GM12878 (cell line): ENCODE measurements around the gene ZMIZ1. TPM values are rescaled to one million over a fixed set of nuclear protein-coding genes. Genes with fewer than 3 reads are reported as not detected.

Source experiments
- ASH2L ChIP-seq: fragments of 300-600, 200-600 bp; sonication (generic); IDR thresholded peaks from 2 replicates; pipeline ENCODE4 v1.6.1; 2017; ENCODE audit warnings: low read depth, mild to moderate bottlenecking, borderline replicate concordance
- BACH1 ChIP-seq: fragments of 450-650 bp; IDR thresholded peaks from 2 replicates; pipeline ENCODE4 v1.6.1; 2017; ENCODE audit warnings: mild to moderate bottlenecking, borderline replicate concordance
- BCL11A ChIP-seq: IDR thresholded peaks from 2 replicates; pipeline ENCODE4 v1.6.1; 2011; ENCODE audit warnings: low read depth, low read length
- CBX5 ChIP-seq: sonication (generic); IDR thresholded peaks from 2 replicates; pipeline ENCODE4 v1.6.1; 2016; ENCODE audit warnings: low read depth, moderate library complexity, mild to moderate bottlenecking, inconsistent platforms
- CHD1 ChIP-seq: IDR thresholded peaks from 2 replicates; pipeline ENCODE4 v1.6.1; 2012; ENCODE audit warnings: low read depth, low read length, improper control_type of control experiment
- EP300 ChIP-seq, 2 experiments: fragments of 150-350 bp in 1 of 2; IDR thresholded peaks; 2 replicates each; pipeline ENCODE4 v1.6.1; 2011 to 2012; ENCODE audit warnings: low read depth in 2 of 2, low read length in 2 of 2, borderline replicate concordance in 1 of 2, improper control_type of control experiment in 1 of 2, inconsistent platforms in 1 of 2; ENCODE audit not compliant: control insufficient read depth in 1 of 2
- FOS ChIP-seq: IDR thresholded peaks from 3 replicates; pipeline ENCODE4 v1.6.1; 2011; ENCODE audit warnings: borderline replicate concordance; ENCODE audit not compliant: insufficient read length; ENCODE audit errors: extremely low read depth
- FOXK2 ChIP-seq: fragments of 450-650 bp; IDR thresholded peaks from 2 replicates; pipeline ENCODE4 v1.6.1; 2017; ENCODE audit warnings: mild to moderate bottlenecking, moderate library complexity
- IRF3 ChIP-seq: fragments of 450-650 bp; IDR thresholded peaks from 2 replicates; pipeline ENCODE4 v1.6.1; 2014; ENCODE audit warnings: mild to moderate bottlenecking
- IRF4 ChIP-seq: IDR thresholded peaks from 2 replicates; pipeline ENCODE4 v1.6.1; 2011; ENCODE audit warnings: low read depth, low read length
- KDM1A ChIP-seq: fragments of 200-600 bp; sonication (generic); IDR thresholded peaks from 2 replicates; pipeline ENCODE4 v1.6.1; 2016; ENCODE audit warnings: borderline replicate concordance
- NRF1 ChIP-seq: conservative IDR thresholded peaks from 2 replicates; pipeline ENCODE4 v1.6.1; 2011; ENCODE audit warnings: mild to moderate bottlenecking, low read depth, low read length, improper control_type of control experiment
- RAD21 ChIP-seq: IDR thresholded peaks from 2 replicates; pipeline ENCODE4 v1.6.1; 2011; ENCODE audit warnings: mild to moderate bottlenecking, low read depth, low read length, moderate library complexity; ENCODE audit not compliant: insufficient read depth
- RAD51 ChIP-seq: fragments of 450-650 bp; IDR thresholded peaks from 2 replicates; pipeline ENCODE4 v1.6.1; 2016; ENCODE audit warnings: moderate library complexity, mild to moderate bottlenecking, inconsistent platforms
- RFX5 ChIP-seq: IDR thresholded peaks from 2 replicates; pipeline ENCODE4 v1.6.1; 2011; ENCODE audit warnings: low read depth, low read length, improper control_type of control experiment
- SIN3A ChIP-seq: IDR thresholded peaks from 2 replicates; pipeline ENCODE4 v1.6.1; 2012; ENCODE audit warnings: low read depth, low read length, improper control_type of control experiment
- SKIL ChIP-seq: fragments of 450-650 bp; IDR thresholded peaks from 2 replicates; pipeline ENCODE4 v1.6.1; 2017; ENCODE audit warnings: mild to moderate bottlenecking, low read depth, inconsistent platforms; ENCODE audit not compliant: poor library complexity, severe bottlenecking
- SMAD5 ChIP-seq: IDR thresholded peaks from 2 replicates; pipeline ENCODE4 v1.6.1; 2016; ENCODE audit warnings: antibody characterized with exemption, low read depth
- SMARCA5 ChIP-seq: fragments of 450-650 bp; IDR thresholded peaks from 2 replicates; pipeline ENCODE4 v1.6.1; 2017; ENCODE audit warnings: mild to moderate bottlenecking
- SP1 ChIP-seq: IDR thresholded peaks from one replicate; pipeline ENCODE4 v1.6.1; 2011; ENCODE audit warnings: low read depth, low read length
- SREBF1 ChIP-seq: IDR thresholded peaks from 2 replicates; pipeline ENCODE4 v1.6.1; 2012; ENCODE audit warnings: mild to moderate bottlenecking, low read length
- STAT1 ChIP-seq: fragments of 450-650 bp; conservative IDR thresholded peaks from 2 replicates; pipeline ENCODE4 v1.6.1; 2014; ENCODE audit warnings: antibody characterized with exemption, mild to moderate bottlenecking
- SUPT20H ChIP-seq: IDR thresholded peaks from 2 replicates; pipeline ENCODE4 v1.6.1; 2011; ENCODE audit warnings: low read depth, mild to moderate bottlenecking, low read length, moderate library complexity, borderline replicate concordance; ENCODE audit not compliant: control insufficient read depth
- USF1 ChIP-seq: IDR thresholded peaks from 2 replicates; pipeline ENCODE4 v1.6.1; 2011; ENCODE audit warnings: borderline replicate concordance, low read depth, mild to moderate bottlenecking, moderate library complexity, mixed read lengths, low read length; ENCODE audit not compliant: insufficient read depth; ENCODE audit errors: extremely low read length
- WRNIP1 ChIP-seq: IDR thresholded peaks from 2 replicates; pipeline ENCODE4 v1.6.1; 2011; ENCODE audit warnings: low read depth, low read length, improper control_type of control experiment, borderline replicate concordance
- ZNF384 ChIP-seq: IDR thresholded peaks from 2 replicates; pipeline ENCODE4 v1.6.1; 2012; ENCODE audit warnings: low read depth, mild to moderate bottlenecking, low read length, improper control_type of control experiment, borderline replicate concordance
- ZZZ3 ChIP-seq: IDR thresholded peaks from 2 replicates; pipeline ENCODE4 v1.6.1; 2011; ENCODE audit warnings: low read depth; ENCODE audit not compliant: control insufficient read depth, insufficient read length
- polyA plus RNA-seq, 11 experiments: library from polyadenylated mRNA; depleted of rRNA in 4 of 11; unstranded in 6 of 11; stranded (reverse) in 5 of 11; fragments of >200 nt; fragmentation: Nextera tagmentation in 4 of 11; fragmentation: Illumina TruSeq in 1 of 11; extraction: Ambion mirVana in 4 of 11; extraction: Trizol in 1 of 11; gene quantifications; 1 replicate in 1 of 11; 2 replicates in 10 of 11; pipeline versions ENCODE4 v1.2.1 to v1.2.3, GENCODE V29; 2011 to 2016; ENCODE audit warnings: inconsistent platforms in 2 of 11, missing spikeins in 2 of 11, low read depth in 1 of 11
- total RNA-seq, 4 experiments: library from RNA; depleted of rRNA in 3 of 4; stranded (reverse); fragments of >200 nt in 3 of 4; fragmentation: Illumina TruSeq in 1 of 4; extraction: Trizol in 1 of 4; gene quantifications; 2 replicates each; pipeline versions ENCODE4 v1.2.1 to v1.2.3, GENCODE V29; 2013 to 2021

ZMIZ1 gene
- total and polyA plus RNA-seq, 10 of the 15 experiments (the other 5 are each of a cell fraction or from before 2014, with no cell fraction given) = 3.1 to 82.3 (median 14.9) TPM

GRCh38 chr10:79285315-79286197 is 216.8 kb downstream of the ZMIZ1 start (continued):
- peak; percentile 90; the same call in 1 of the 2 replicates for TF ChIP-seq BACH1
- TF ChIP-seq FOXK2 = no peak
- TF ChIP-seq SMAD5 = no peak
- TF ChIP-seq CBX5 = peak; percentile 52; the same call in 1 of the 2 replicates
- TF ChIP-seq SREBF1 = no peak
- TF ChIP-seq ZZZ3 = no peak
- no peak for TF ChIP-seq NRF1
- peak; percentile 62 for TF ChIP-seq SKIL
- TF ChIP-seq RFX5 = no peak
- no peak for TF ChIP-seq SIN3A
- no peak for TF ChIP-seq STAT1
- TF ChIP-seq EP300 (IDR thresholded peaks at IDR 0.05; ENCODE audit: borderline replicate concordance in 1 of 2, control insufficient read depth in 1 of 2, low read depth in 2 of 2, low read length in 2 of 2) = peak; percentile 66 to 92; a peak in 3 of 4 replicates
- TF ChIP-seq CHD1 = 0 out of 2 replicates have a peak, but pooled peaks have one; percentile 13
- TF ChIP-seq ASH2L = no peak
- TF ChIP-seq BCL11A = peak; percentile 95
- TF ChIP-seq WRNIP1 = no peak
- TF ChIP-seq SP1 = peak; percentile 84
- no peak for TF ChIP-seq SUPT20H
- TF ChIP-seq SMARCA5 = no peak; the same call in 1 of the 2 replicates
- TF ChIP-seq RAD51 = peak; percentile 55; the same call in 1 of the 2 replicates
- TF ChIP-seq IRF4 = peak; percentile 99
- TF ChIP-seq FOS = no peak
- TF ChIP-seq USF1 = no peak
- no peak for TF ChIP-seq IRF3
- no peak for TF ChIP-seq ZNF384
- no peak; the same call in 1 of the 2 replicates for TF ChIP-seq RAD21
- TF ChIP-seq KDM1A = 0 out of 2 replicates have a peak, but pooled peaks have one; percentile 50
